ENCODE measurements around the gene TJAP1.

GRCh38 chr6:43532201-43532600 is 54.8 kb downstream of the TJAP1 start:
- TF ChIP-seq CTCF (conservative IDR thresholded peaks at IDR 0.05): no peak
- no peak for TF ChIP-seq ZFX (IDR thresholded peaks at IDR 0.05)

Data from C4-2B (cell line).